K562 (cell line): Measurements from ENCODE around the gene FOXD3.

Experiments used
- GABPA ChIP-seq: fragments of 200-800 bp; sonication (Bioruptor generic); conservative IDR thresholded peaks from 2 replicates; pipeline ENCODE4 v1.6.1; 2016; ENCODE audit warnings: low read depth, missing genetic modification characterization, missing compliant biosample characterization
- MCM5 ChIP-seq: fragments of 450-650 bp; IDR thresholded peaks from 2 replicates; pipeline ENCODE4 v1.6.1; 2016; ENCODE audit warnings: low read depth

- no peak for TF ChIP-seq GABPA (tag)
- TF ChIP-seq MCM5 = no peak
Measured at GRCh38 chr1:63366908-63367214, 44.5 kb downstream of the FOXD3 start.
